Coronary artery (tissue), 2 donors: ENCODE measurements around the gene ZSCAN22.

ENCODE experiments used
- DNase-seq: peaks from one replicate; pipeline ENCODE4 v3.0.0-alpha.2; 2017; ENCODE audit warnings: low spot score
- H3K27ac ChIP-seq, 2 donors: fragments of 200-600 bp; sonication (generic); one replicate each; pipeline ENCODE4 v1.5.1; 2016 to 2019
- H3K4me3 ChIP-seq: fragments of 200-600 bp; sonication (generic); 2 replicates; pipeline ENCODE4 v1.5.1; 2016; ENCODE audit warnings: mild to moderate bottlenecking, moderate library complexity
- CTCF ChIP-seq: fragments of 200-600 bp; sonication (generic); IDR thresholded peaks from one replicate; pipeline ENCODE4 v1.5.1; 2019; ENCODE audit warnings: antibody characterized with exemption

ZSCAN22 gene

GRCh38 chr19:58355908-58356765, 29.3 kb downstream of the ZSCAN22 start:
- Histone ChIP-seq H3K4me3 (peak overlapping the region; percentile 67), H3K27ac (peak overlapping the region in 1 of 2 donors; percentile 16)
- no peak for TF ChIP-seq CTCF
- DNase-seq, result no peak

DNA sequence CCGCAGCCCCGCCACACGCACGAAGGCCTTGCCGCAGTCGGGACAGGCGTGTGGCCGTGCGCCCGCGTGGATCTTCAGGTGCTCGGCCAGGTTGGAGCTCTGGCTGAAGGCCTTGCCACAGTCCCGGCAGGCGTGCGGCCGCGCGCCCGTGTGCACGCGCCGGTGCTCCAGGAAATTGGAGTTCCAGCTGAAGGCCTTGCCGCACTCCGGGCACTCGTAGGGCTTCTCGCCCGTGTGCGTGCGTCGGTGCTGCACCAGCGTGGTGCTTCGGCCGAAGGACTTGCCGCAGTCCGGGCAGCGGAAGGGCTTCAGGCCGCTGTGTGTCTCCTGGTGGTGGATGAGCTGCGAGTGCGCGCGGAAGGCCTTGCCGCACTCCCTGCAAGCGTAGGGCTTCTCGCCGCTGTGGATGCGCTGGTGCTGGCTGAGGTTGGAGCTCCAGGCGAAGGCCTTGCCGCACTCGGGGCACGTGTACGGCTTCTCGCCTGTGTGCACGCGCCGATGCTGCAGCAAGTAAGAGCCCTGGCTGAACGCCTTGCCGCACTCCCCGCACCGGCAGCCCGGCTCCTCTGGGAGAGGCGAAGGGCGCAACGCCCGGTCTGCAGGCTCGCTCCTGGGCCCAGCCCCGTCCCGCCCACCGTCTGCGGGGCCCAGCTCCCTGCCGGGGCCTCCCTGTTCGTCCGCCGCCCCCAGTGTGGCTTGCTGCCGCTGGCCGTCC, 30.1 kb downstream of the ZSCAN22 start:
- no peak for TF ChIP-seq CTCF
- H3K27ac ChIP-seq, result peak overlapping the region in 1 of 2 donors; percentile 16
- no peak for DNase-seq
- peak overlapping the region; percentile 67 for H3K4me3 ChIP-seq

GRCh38 chr19:58357481-58358145, 30.8 kb downstream of the ZSCAN22 start:
- peak overlapping the region; percentile 67 for H3K4me3 ChIP-seq
- TF ChIP-seq CTCF, result no peak
- H3K27ac ChIP-seq, result no peak overlapping the region
- no peak for DNase-seq

DNA sequence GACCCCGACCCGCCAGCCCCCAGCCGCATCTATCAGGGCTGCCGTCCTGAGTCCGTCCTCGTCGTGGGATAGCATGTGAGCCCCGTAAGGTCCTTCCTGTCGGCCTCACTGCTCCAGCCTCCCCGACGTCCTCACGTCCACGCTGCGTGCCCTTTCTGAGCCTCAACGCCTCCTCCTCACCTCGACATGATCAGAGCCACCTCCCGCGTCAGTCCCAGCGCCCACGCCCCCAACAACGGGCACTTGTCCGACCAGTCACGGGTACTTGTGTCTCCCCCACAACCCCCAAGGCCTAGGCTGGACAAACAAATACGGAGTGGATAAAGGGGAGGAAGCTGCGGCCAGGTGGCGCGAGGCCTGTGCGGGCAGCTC, 35.1 kb downstream of the ZSCAN22 start:
- TF ChIP-seq CTCF, result no peak
- peak overlapping the region; percentile 79 to 91 for H3K27ac ChIP-seq
- H3K4me3 ChIP-seq, result peak overlapping the region; percentile 72
- DNase-seq, result no peak

DNA sequence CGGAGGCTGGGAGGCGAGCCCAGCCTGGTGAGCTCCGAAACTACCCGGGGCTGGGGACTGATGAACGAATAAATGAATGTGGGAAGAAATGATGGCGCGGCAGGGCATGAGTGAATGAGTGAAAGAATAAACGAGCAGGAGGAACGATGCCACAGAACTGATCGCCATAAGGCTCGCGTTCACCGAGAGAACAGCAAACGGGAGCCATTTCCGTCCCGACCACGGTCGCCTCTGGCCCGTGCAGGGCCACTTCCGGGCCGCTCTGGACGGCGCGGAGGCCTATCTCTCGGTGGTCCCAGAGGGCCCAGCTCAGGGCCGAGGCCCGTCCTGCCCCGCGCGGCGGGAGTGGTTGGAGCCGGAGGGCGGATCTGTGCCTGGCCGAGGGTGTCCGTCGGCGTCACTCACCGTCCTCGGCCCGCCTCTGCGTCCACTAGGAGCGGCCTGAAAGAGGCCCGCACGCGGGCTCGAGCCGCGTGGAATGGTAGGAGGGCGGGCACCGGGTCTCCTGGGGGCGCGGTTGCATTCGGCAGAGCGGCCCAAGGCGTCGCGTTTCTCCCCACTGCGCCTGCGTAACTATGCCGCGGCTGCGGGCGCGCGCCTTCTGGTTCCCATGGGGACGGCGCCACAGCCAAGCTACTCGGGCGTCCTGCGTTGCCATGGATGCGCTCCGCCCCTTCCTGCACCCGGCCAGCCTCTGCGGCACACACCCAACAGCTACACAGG, 35.6 kb downstream of the ZSCAN22 start, which contains the start of gene ZNF497:
TSS of gene ZNF497 (minus strand) at position 480 of the 723 bp plus-strand sequence. CDS start 5,116 bp downstream, outside the sequence.
- peak within 1 kb of the TSS; percentile 72 for H3K4me3 ChIP-seq
- peak within 1 kb of the TSS; percentile 79 to 91 for H3K27ac ChIP-seq
- peak; percentile 96 for DNase-seq
- no peak for TF ChIP-seq CTCF

DNA sequence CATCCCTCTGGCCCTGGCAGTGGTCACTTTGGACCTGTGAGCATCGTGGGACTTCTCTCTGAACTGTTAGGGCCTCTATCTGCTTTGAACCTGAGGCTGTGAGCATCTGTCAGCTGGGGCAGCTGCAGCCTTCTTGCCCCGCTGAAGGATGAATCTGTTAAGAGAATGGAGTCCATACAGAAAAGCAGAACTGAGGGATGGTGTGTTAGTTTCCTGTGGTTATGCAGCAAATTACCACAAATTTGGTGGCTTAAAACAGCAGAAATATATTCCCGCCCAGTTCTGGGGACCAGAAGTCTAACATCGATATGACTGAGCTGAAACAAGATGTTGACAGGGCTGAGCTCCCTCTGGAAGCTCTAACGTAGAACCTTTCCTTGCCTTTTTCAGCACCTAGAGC, 37.4 kb downstream of the ZSCAN22 start:
- Histone ChIP-seq H3K27ac (no peak overlapping the region), H3K4me3 (no peak overlapping the region)
- no peak for TF ChIP-seq CTCF
- no peak for DNase-seq
